Tibial nerve (tissue), 4 donors: Measurements from ENCODE around the gene CFAP299. TPM values are rescaled to one million over a fixed set of nuclear protein-coding genes. Genes with fewer than 3 reads are reported as not detected.

Source experiments
- DNase-seq, 2 donors: peaks; one replicate each; pipeline ENCODE4 v3.0.0-alpha.2; 2019; ENCODE audit warnings: low spot score in 2 of 2
- H3K27ac ChIP-seq, 4 donors: fragments of 200-600 bp; sonication (generic) in 3 of 4; one replicate each; pipeline ENCODE4 v1.5.1; 2017 to 2019; ENCODE audit warnings: mild to moderate bottlenecking in 1 of 4
- H3K27me3 ChIP-seq, 2 donors: fragments of 200-600 bp; sonication (generic) in 1 of 2; one replicate each; pipeline versions ENCODE4 v1.5.1 to v1.6.0; 2017 to 2019
- H3K36me3 ChIP-seq, 3 donors: fragments of 200-600 bp; sonication (generic); one replicate each; pipeline ENCODE4 v1.5.1; 2018 to 2019
- H3K4me1 ChIP-seq, 4 donors: fragments of 200-600 bp; sonication (generic) in 3 of 4; one replicate each; pipeline ENCODE4 v1.5.1; 2017 to 2019
- H3K4me3 ChIP-seq, 4 donors: fragments of 200-600 bp; sonication (generic) in 3 of 4; one replicate each; pipeline ENCODE4 v1.5.1; 2017 to 2019; ENCODE audit warnings: mild to moderate bottlenecking in 1 of 4, moderate library complexity in 1 of 4
- H3K9me3 ChIP-seq, 4 donors: fragments of 200-600 bp; sonication (generic) in 3 of 4; one replicate each; pipeline ENCODE4 v1.5.1; 2017 to 2019
- CTCF ChIP-seq, 5 experiments: fragments of 200-600 bp in 3 of 5; fragments of 450-650 bp in 2 of 5; sonication (generic) in 3 of 5; IDR thresholded peaks; one replicate each; pipeline ENCODE4 v1.5.1; 2016 to 2019; ENCODE audit warnings: antibody characterized with exemption in 5 of 5, mild to moderate bottlenecking in 3 of 5, moderate library complexity in 2 of 5
- EP300 ChIP-seq, 2 donors: sonication (generic); formaldehyde crosslinking; IDR thresholded peaks; one replicate each; pipeline ENCODE4 v1.6.1; 2017; ENCODE audit warnings: antibody characterized with exemption in 2 of 2, mild to moderate bottlenecking in 1 of 2
- POLR2A ChIP-seq, 2 donors: fragments of 450-650 bp; IDR thresholded peaks; one replicate each; pipeline ENCODE4 v1.6.1; 2017; ENCODE audit warnings: antibody characterized with exemption in 2 of 2, mild to moderate bottlenecking in 2 of 2, moderate library complexity in 2 of 2
- WGBS, 2 donors: methylation state at CpG; one replicate each; pipeline ENCODE4 v1.1.5; 2018; 5-methylcytosine and 5-hydroxymethylcytosine counted together
- total RNA-seq, 4 donors: library from RNA; depleted of rRNA; stranded (reverse); fragments of >200 nt; gene quantifications; one replicate each; pipeline ENCODE4 v1.1.0, GENCODE V29; 2016

CFAP299 gene
- total RNA-seq, 4 donors from 2014 or later = under 0.01 to 0.87 (median 0.39) TPM; not detected in 1

- Histone ChIP-seq H3K4me3 (no peak overlapping the region), H3K36me3 (no peaks in the 10 kb centered on the region), H3K27me3 (no peaks in the 10 kb centered on the region), H3K27ac (no peak overlapping the region), H3K4me1 (no peaks in the 10 kb centered on the region), H3K9me3 (no peaks in the 10 kb centered on the region)
- DNase-seq = no peak
- WGBS, 2 donors = 71 to 76% methylated on average over 5 of the region's 5 CpGs
- TF ChIP-seq POLR2A (IDR thresholded peaks at IDR 0.05) (no peak), CTCF (IDR thresholded peaks at IDR 0.05) (no peak), EP300 (IDR thresholded peaks at IDR 0.05) (no peak)
Observed at GRCh38 chr4:80295826-80296225, 39.7 kb upstream of the CFAP299 start.

GRCh38 chr4:80301884-80302283 is 33.6 kb upstream of the CFAP299 start:
- Histone ChIP-seq H3K27me3 (no peaks in the 10 kb centered on the region), H3K27ac (no peak overlapping the region), H3K4me1 (no peaks in the 10 kb centered on the region), H3K4me3 (no peak overlapping the region), H3K36me3 (no peaks in the 10 kb centered on the region), H3K9me3 (no peaks in the 10 kb centered on the region)
- WGBS, 2 donors = 65 to 89% methylated on average over 4 of the region's 4 CpGs
- DNase-seq = no peak
- no peak for TF ChIP-seq POLR2A (IDR thresholded peaks at IDR 0.05)
- TF ChIP-seq CTCF (IDR thresholded peaks at IDR 0.05) = no peak

GRCh38 chr4:80302616-80303223 is 32.8 kb upstream of the CFAP299 start:
- 93% methylated on average over 11 to 25 of the region's 26 CpGs for WGBS, 2 donors
- DNase-seq = no peak
- H3K4me3 ChIP-seq = no peak overlapping the region

GRCh38 chr4:80305466-80305865 is 30.1 kb upstream of the CFAP299 start:
- no peak overlapping the region for H3K27ac ChIP-seq
- no peak for TF ChIP-seq POLR2A (IDR thresholded peaks at IDR 0.05)
- TF ChIP-seq EP300 (IDR thresholded peaks at IDR 0.05) = no peak
- no peak for TF ChIP-seq CTCF (IDR thresholded peaks at IDR 0.05)

More at GRCh38 chr4:80302616-80303223, 32.8 kb upstream of the CFAP299 start:
- H3K36me3 ChIP-seq = no peaks in the 10 kb centered on the region
- no peaks in the 10 kb centered on the region for H3K27me3 ChIP-seq
- H3K9me3 ChIP-seq = no peaks in the 10 kb centered on the region
- H3K27ac ChIP-seq = no peak overlapping the region
- TF ChIP-seq POLR2A (IDR thresholded peaks at IDR 0.05) (no peak), CTCF (IDR thresholded peaks at IDR 0.05) (no peak), EP300 (IDR thresholded peaks at IDR 0.05) (no peak)
- no peaks in the 10 kb centered on the region for H3K4me1 ChIP-seq

GRCh38 chr4:80306260-80306659 is 29.3 kb upstream of the CFAP299 start:
- Histone ChIP-seq H3K27me3 (no peaks in the 10 kb centered on the region), H3K27ac (peak overlapping the region in 1 of 4 donors; percentile 16), H3K36me3 (no peaks in the 10 kb centered on the region), H3K4me1 (no peaks in the 10 kb centered on the region), H3K4me3 (no peak overlapping the region), H3K9me3 (no peaks in the 10 kb centered on the region)
- TF ChIP-seq POLR2A (IDR thresholded peaks at IDR 0.05) (no peak), CTCF (IDR thresholded peaks at IDR 0.05) (no peak), EP300 (IDR thresholded peaks at IDR 0.05) (no peak)
- WGBS, 2 donors = 75 to 82% methylated on average over 2 of the region's 2 CpGs
- no peak for DNase-seq

More at GRCh38 chr4:80305466-80305865, 30.1 kb upstream of the CFAP299 start:
- H3K36me3 ChIP-seq = no peaks in the 10 kb centered on the region
- 67% methylated on average over 3 of the region's 3 CpGs for WGBS, 2 donors
- H3K4me3 ChIP-seq = no peak overlapping the region
- H3K27me3 ChIP-seq = no peaks in the 10 kb centered on the region
- H3K9me3 ChIP-seq = no peaks in the 10 kb centered on the region
- DNase-seq = no peak
- H3K4me1 ChIP-seq = no peaks in the 10 kb centered on the region
